GM12891 (cell line): ENCODE measurements around the gene ZC3HAV1L.
A peak's percentile ranks its signal among the peaks of the same experiment; 100 is the strongest.
"Not testable (repeated sequence)": the region's sequence is repeated elsewhere in the genome, so short reads cannot be mapped to it uniquely, and the experiment has no call there.

Source experiments
- DNase-seq: peaks from one replicate; pipeline ENCODE4 v3.0.0; 2011; ENCODE audit warnings: low spot score; ENCODE audit not compliant: insufficient read length
- FAIRE-seq: peaks from 2 replicates; lab custom pipeline; 2011; peaks lifted over from hg19 to GRCh38; lab: Jason Lieb, UNC
- PAX5 ChIP-seq: IDR thresholded peaks from 2 replicates; pipeline ENCODE4 v1.6.1; 2011; ENCODE audit warnings: low read length, moderate library complexity, mild to moderate bottlenecking; ENCODE audit not compliant: insufficient read depth, severe bottlenecking
- POLR2A ChIP-seq: IDR thresholded peaks from 2 replicates; pipeline ENCODE4 v1.6.1; 2011; ENCODE audit warnings: low read depth, low read length, control low read depth
- POLR2AphosphoS5 ChIP-seq: IDR thresholded peaks from 2 replicates; pipeline ENCODE4 v1.6.1; 2011; ENCODE audit warnings: low read depth, low read length, control low read depth
- POU2F2 ChIP-seq: IDR thresholded peaks from 2 replicates; pipeline ENCODE4 v1.6.1; 2011; ENCODE audit warnings: low read depth, mild to moderate bottlenecking, control low read depth, low read length, moderate library complexity
- SPI1 ChIP-seq: IDR thresholded peaks from 2 replicates; pipeline ENCODE4 v1.6.1; 2011; ENCODE audit warnings: low read depth, low read length, control low read depth
- TAF1 ChIP-seq: IDR thresholded peaks from 2 replicates; pipeline ENCODE4 v1.6.1; 2011; ENCODE audit warnings: low read depth, low read length, control low read depth

The ZC3HAV1L gene

GRCh38 chr7:138981332-138982203 is 54.3 kb downstream of the ZC3HAV1L start, which contains the start of gene KIAA1549:
Gene KIAA1549 (minus strand): TSS chr7:138981389. CDS start chr7:138981269, 120 bp downstream.
- FAIRE-seq (peak; percentile 26), DNase-seq (peak; percentile 84)
- TF ChIP-seq POLR2AphosphoS5 (no peak), TAF1 (no peak), POU2F2 (no peak), POLR2A (no peak), SPI1 (no peak), PAX5 (no peak)

GRCh38 chr7:138980563-138981291 is 55.1 kb downstream of the ZC3HAV1L start:
- DNase-seq (no peak), FAIRE-seq (no peak)
- TF ChIP-seq PAX5 (no peak), POU2F2 (no peak), SPI1 (no peak), POLR2AphosphoS5 (no peak), TAF1 (no peak), POLR2A (no peak)

GRCh38 chr7:138979988-138980562 is 55.8 kb downstream of the ZC3HAV1L start:
- FAIRE-seq: no peak
- DNase-seq: no peak
- no peak for TF ChIP-seq POLR2AphosphoS5

GRCh38 chr7:138979226-138979979 is 56.4 kb downstream of the ZC3HAV1L start:
- TF ChIP-seq PAX5 (no peak), TAF1 (no peak), SPI1 (no peak), POLR2AphosphoS5 (no peak), POU2F2 (no peak), POLR2A (no peak)
- FAIRE-seq: no peak

GRCh38 chr7:138978541-138979184 is 57.2 kb downstream of the ZC3HAV1L start:
- TF ChIP-seq SPI1 (no peak), POU2F2 (no peak)
- DNase-seq (no peak), FAIRE-seq (no peak)

More at GRCh38 chr7:138979226-138979979, 56.4 kb downstream of the ZC3HAV1L start:
- DNase-seq: no peak

- DNase-seq, FAIRE-seq: not testable (repeated sequence)
Measured at GRCh38 chr7:138976161-138976560, 59.7 kb downstream of the ZC3HAV1L start.
